ENCODE measurements around the gene SH2D1A. TPM values are rescaled to one million over a fixed set of nuclear protein-coding genes. Genes with fewer than 3 reads are reported as not detected.
"Not testable (repeated sequence)": the region's sequence is repeated elsewhere in the genome, so short reads cannot be mapped to it uniquely, and the experiment has no call there.

Gene SH2D1A
- polyA plus RNA-seq, 5 donors: 0.51 to 1.2 (median 0.85) TPM

- DNase-seq: no peak
These were observed 2.6 kb downstream of the SH2D1A start for GRCh38 chrX:124348885-124349453.

GRCh38 chrX:124354648-124355047 lies 8.3 kb downstream of the SH2D1A start:
- no peak for DNase-seq

GRCh38 chrX:124358800-124359383 lies 12.5 kb downstream of the SH2D1A start:
- no peak for DNase-seq

- no peak for DNase-seq
These were observed 15.7 kb downstream of the SH2D1A start for GRCh38 chrX:124362072-124362471.

- DNase-seq: no peak
These were observed 16.4 kb downstream of the SH2D1A start for GRCh38 chrX:124362761-124363160.

- DNase-seq: no peak
These were observed 23.4 kb downstream of the SH2D1A start for GRCh38 chrX:124369722-124370121.

GRCh38 chrX:124373348-124373747 lies 27.0 kb downstream of the SH2D1A start:
- DNase-seq: no peak

DNA sequence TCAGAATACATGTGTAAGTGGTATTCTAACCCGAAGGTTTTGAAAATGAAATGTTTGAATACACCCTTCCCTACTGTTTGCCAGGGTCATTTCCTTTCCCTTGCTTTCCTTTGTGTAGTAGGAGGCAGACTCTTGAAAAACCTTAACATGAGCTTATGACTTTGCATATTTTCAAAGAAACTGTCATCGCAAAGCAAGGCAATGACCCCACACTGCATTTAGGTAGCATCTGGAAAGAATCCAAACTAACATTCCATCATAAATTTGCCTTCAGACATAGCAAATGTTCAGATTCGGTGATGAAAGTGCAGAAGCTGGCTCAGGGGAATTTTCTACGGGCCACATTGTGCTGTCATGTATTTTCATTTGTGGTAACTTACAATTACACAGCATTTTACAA lies 32.3 kb downstream of the SH2D1A start:
- no peak for DNase-seq

DNA sequence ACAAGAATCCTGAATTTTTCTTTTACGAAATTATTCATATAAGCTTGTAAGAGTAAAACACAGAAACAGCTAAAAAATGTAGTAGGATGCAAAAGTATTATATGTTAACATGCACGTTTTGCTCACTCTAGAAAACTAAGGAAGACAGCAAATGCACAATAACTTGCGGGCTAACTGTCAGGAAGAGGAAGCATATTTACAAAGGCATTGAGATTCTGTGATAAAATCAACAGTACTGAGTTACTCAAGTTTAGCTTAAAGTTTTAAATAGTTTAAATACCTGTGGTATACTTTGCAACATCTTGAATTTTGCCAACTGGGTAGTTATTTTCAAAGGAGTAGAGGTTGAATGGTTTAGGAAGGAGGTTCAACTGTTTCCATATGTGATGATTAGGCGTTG lies 37.0 kb downstream of the SH2D1A start:
- no peak for DNase-seq

GRCh38 chrX:124386401-124386800 lies 40.0 kb downstream of the SH2D1A start:
- no peak for DNase-seq

DNA sequence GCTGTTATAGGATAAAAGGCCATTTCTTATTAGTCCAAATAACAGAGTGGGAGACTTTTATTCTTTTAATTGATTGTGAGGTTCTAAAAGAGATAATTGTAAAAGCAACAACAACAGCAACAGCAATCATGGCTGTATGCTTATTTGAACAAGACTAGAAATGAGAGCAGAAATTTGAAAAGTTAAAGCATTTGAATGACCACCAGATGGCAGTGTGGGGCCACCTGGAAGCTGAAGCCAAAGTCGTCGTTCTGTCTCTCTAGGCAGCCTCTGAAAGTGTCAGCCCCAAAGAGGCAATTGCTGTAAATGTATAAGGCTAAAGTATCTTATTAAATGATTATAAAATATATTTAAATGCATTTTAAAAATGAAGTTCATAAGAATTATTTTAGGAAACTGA lies 42.2 kb downstream of the SH2D1A start:
- DNase-seq: peak; percentile 35 to 58

DNA sequence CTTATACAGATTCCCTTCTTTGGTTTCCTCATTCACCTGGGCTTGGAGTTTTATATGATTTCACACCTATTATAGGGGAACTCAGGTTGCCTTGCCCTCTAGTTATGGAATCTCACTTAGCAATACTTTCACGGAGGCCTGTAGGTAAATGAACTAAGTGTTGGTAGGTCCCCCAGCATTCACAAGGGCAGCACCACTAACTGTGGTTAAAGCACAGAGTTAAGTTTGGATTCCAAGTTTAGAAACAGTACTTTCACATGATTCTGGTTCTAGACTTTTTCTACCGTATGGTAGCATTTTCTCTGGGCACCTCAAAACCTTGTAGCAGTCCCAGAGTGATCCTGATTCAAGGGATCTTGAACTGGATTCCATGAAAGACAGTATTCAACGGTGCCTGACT lies 46.4 kb downstream of the SH2D1A start:
- no peak for DNase-seq

- DNase-seq: no peak
These were observed 46.9 kb downstream of the SH2D1A start for GRCh38 chrX:124393238-124393637.

DNA sequence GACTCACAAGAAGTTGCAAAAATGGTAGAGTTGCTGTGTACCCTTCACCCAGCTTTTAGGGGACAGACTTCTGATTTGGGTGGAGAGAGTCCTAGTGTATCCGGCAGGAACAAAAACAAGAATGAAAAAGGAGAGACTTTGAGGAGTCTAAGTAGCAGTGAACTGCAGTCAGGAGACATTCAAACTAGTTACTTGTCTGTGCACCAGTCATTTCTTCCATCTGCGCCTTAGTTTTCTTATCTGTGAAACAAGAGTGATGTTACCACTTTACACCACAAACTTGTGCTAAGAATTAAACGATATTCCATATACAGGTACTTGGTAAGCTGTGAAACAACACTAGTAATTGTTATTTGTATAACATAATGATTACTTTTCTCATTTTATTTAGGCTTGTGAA lies 47.3 kb downstream of the SH2D1A start:
- no peak for DNase-seq

DNA sequence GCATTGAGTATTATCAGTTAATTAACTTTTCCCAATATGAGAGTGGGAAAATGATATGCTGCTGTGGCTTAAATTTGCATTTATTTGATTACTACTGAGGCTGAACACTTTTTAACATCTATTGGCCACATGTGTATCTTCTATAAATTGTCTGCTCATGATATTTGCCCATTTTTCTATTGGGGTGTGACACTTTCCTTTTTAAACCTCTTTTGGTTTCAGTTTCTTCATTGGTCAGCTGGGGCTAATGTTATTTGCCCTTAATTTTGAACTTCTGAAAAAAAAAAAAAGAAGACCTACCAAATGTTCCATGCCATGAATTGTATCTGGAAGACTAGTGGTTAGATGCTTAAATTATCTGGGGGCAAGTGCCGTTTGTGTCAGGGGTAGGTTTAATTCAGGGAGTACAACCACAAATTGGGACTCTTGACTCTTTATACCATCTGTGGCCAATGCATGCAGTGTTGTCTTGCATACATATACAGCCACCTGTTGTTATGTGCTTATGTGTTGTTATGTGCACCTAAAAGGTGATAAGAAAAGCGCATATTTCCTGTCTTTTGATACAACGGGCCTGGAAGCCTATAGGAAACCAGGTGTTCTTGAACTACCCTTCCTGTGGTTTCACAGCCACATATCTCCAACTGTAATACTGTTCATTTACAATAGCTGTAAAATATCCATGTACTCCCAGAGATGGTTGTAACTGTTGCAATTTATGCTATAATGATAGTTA lies 49.0 kb downstream of the SH2D1A start:
- no peak for DNase-seq

- no peak for DNase-seq
These were observed 55.3 kb downstream of the SH2D1A start for GRCh38 chrX:124401696-124402095.

GRCh38 chrX:124405868-124406267 lies 59.5 kb downstream of the SH2D1A start:
- no peak for DNase-seq

- peak; percentile 43 to 59 for DNase-seq
These were observed 60.1 kb downstream of the SH2D1A start for GRCh38 chrX:124406294-124407014.

- no peak for DNase-seq
These were observed 60.9 kb downstream of the SH2D1A start for GRCh38 chrX:124407226-124407625.

GRCh38 chrX:124408380-124408779 lies 62.0 kb downstream of the SH2D1A start:
- DNase-seq: not testable (repeated sequence)

DNA sequence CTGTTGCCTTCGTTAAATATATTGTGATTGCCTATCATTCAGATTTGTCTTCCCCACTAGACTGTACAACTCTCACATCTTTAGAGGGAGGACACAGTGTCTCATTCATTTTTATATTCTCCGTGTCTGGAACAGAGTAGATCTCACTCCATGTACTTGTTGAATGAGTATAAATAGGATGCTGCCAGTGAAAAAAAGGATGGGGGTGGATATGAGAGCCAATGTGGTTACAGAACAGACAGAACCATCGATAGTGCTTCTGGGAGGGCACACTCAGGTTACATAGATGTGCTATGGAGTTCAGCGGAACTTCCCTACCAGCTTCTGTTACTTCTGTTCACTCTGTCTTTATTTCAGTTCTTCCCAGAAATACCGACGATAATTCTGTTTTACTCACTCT lies 66.9 kb downstream of the SH2D1A start:
- no peak for DNase-seq

- DNase-seq: no peak
These were observed 67.9 kb downstream of the SH2D1A start for GRCh38 chrX:124414281-124414680.

Data from right lung (tissue), 5 donors.